H1 (cell line): ENCODE results near the gene WDR37. TPM values are rescaled to one million over a fixed set of nuclear protein-coding genes. Genes with fewer than 3 reads are reported as not detected.

Experiments
- CTCF ChIA-PET: fragments of 300-600 bp; sonication (Branson Sonifier 250); formaldehyde crosslinking; loops from one replicate; lab custom pipeline; 2021; ENCODE audit not compliant: partially characterized antibody; lab: Charles Lee
- POLR2A ChIA-PET: fragments of 300-600 bp; sonication (Branson Sonifier 250); formaldehyde crosslinking; loops from one replicate; lab custom pipeline; 2021; ENCODE audit warnings: inconsistent platforms; ENCODE audit not compliant: partially characterized antibody; lab: Charles Lee
- DNase-seq, 2 experiments: peaks; one replicate each; pipeline versions ENCODE4 v3.0.0 to v3.0.0-alpha.2; 2010 to 2022; ENCODE audit warnings: low spot score in 2 of 2, low read depth in 1 of 2, mixed read lengths in 1 of 2
- FAIRE-seq: peaks from 2 replicates; lab custom pipeline; 2011; peaks lifted over from hg19 to GRCh38; lab: Jason Lieb, UNC
- H2AFZ ChIP-seq: 2 replicates; pipeline ENCODE4 v1.8.1; 2012; ENCODE audit warnings: low read length, inconsistent platforms
- H2AK5ac ChIP-seq: 2 replicates; pipeline ENCODE4 v1.6.1; 2013; ENCODE audit warnings: low read depth, low read length
- H2BK120ac ChIP-seq: replicated peaks from 2 replicates; pipeline ENCODE3; 2013; ENCODE audit warnings: low read depth, low read length, inconsistent platforms
- H2BK12ac ChIP-seq: 2 replicates; pipeline ENCODE4 v1.6.1; 2013; ENCODE audit warnings: low read depth, low read length
- H2BK15ac ChIP-seq: 2 replicates; pipeline ENCODE4 v1.6.1; 2013; ENCODE audit warnings: low read length
- H2BK20ac ChIP-seq: 2 replicates; pipeline ENCODE4 v1.6.1; 2013; ENCODE audit warnings: low read length
- H2BK5ac ChIP-seq: 2 replicates; pipeline ENCODE4 v1.6.1; 2013; ENCODE audit warnings: low read depth, low read length
- H3K14ac ChIP-seq: 2 replicates; pipeline ENCODE4 v1.6.1; 2013; ENCODE audit warnings: inconsistent platforms; ENCODE audit not compliant: insufficient read length
- H3K18ac ChIP-seq: 2 replicates; pipeline ENCODE4 v1.6.1; 2013; ENCODE audit warnings: low read length; ENCODE audit errors: extremely low read depth
- H3K23ac ChIP-seq: 2 replicates; pipeline ENCODE4 v1.6.1; 2013; ENCODE audit warnings: inconsistent platforms; ENCODE audit not compliant: insufficient read length
- H3K23me2 ChIP-seq: 2 replicates; pipeline ENCODE4 v1.6.1; 2013; ENCODE audit warnings: low read depth, low read length
- H3K27ac ChIP-seq: 2 replicates; pipeline ENCODE4 v1.6.1; 2011; ENCODE audit warnings: low read depth, low read length, inconsistent platforms
- H3K27me3 ChIP-seq, 4 experiments: replicated peaks in 1 of 4; 1 replicate in 1 of 4; 2 replicates in 3 of 4; pipeline versions ENCODE4 v1.6.1 to v1.8.1; 2011 to 2013; ENCODE audit warnings: low read length in 3 of 4, mild to moderate bottlenecking in 3 of 4, inconsistent platforms in 2 of 4, mixed read lengths in 2 of 4, moderate library complexity in 1 of 4; ENCODE audit not compliant: control insufficient read depth in 3 of 4, insufficient read depth in 3 of 4; ENCODE audit errors: extremely low read depth in 1 of 4
- H3K36me3 ChIP-seq, 4 experiments: 2 replicates each; pipeline versions ENCODE4 v1.6.1 to v1.8.1; 2011 to 2013; ENCODE audit warnings: mild to moderate bottlenecking in 4 of 4, low read length in 3 of 4, moderate library complexity in 2 of 4, control low read depth in 1 of 4, inconsistent platforms in 1 of 4; ENCODE audit not compliant: insufficient read depth in 4 of 4, control insufficient read depth in 2 of 4
- H3K4ac ChIP-seq: replicated peaks from 2 replicates; pipeline ENCODE3; 2013; ENCODE audit warnings: low read length, low read depth, mixed read lengths, inconsistent platforms; ENCODE audit not compliant: insufficient read length
- H3K4me1 ChIP-seq, 4 experiments: replicated peaks in 1 of 4; 1 replicate in 1 of 4; 2 replicates in 3 of 4; pipeline versions ENCODE4 v1.6.1 to v1.8.1; 2011 to 2013; ENCODE audit warnings: low read length in 3 of 4, inconsistent platforms in 2 of 4, mixed read lengths in 1 of 4; ENCODE audit not compliant: insufficient read depth in 4 of 4, control insufficient read depth in 3 of 4
- H3K4me2 ChIP-seq, 2 experiments: 2 replicates each; pipeline versions ENCODE4 v1.6.1 to v1.8.1; 2011 to 2013; ENCODE audit warnings: low read depth in 2 of 2, low read length in 2 of 2, control low read depth in 1 of 2, inconsistent platforms in 1 of 2, mild to moderate bottlenecking in 1 of 2; ENCODE audit not compliant: insufficient read depth in 1 of 2
- H3K4me3 ChIP-seq, 4 experiments: fragments of 200-600, 300-600 bp in 1 of 4; sonication (generic), shearing (Covaris generic), sonication (Bioruptor Twin) in 1 of 4; 2 replicates each; pipeline versions ENCODE4 v1.5.1 to v1.8.1; 2011 to 2016; ENCODE audit warnings: low read length in 4 of 4, low read depth in 3 of 4, control low read depth in 2 of 4, inconsistent platforms in 2 of 4, mild to moderate bottlenecking in 2 of 4, mixed read lengths in 1 of 4, moderate library complexity in 1 of 4; ENCODE audit not compliant: insufficient read depth in 2 of 4; ENCODE audit errors: extremely low read depth in 1 of 4
- H3K56ac ChIP-seq: replicated peaks from 2 replicates; pipeline ENCODE3; 2013; ENCODE audit warnings: low read depth, mild to moderate bottlenecking, mixed read lengths, low read length, inconsistent platforms; ENCODE audit not compliant: insufficient read length
- H3K79me1 ChIP-seq: 2 replicates; pipeline ENCODE4 v1.6.1; 2013; ENCODE audit warnings: low read depth, low read length, control low read depth
- H3K79me2 ChIP-seq, 2 experiments: 2 replicates each; pipeline versions ENCODE4 v1.6.1 to v1.8.1; 2012 to 2013; ENCODE audit warnings: low read length in 2 of 2, mild to moderate bottlenecking in 2 of 2, inconsistent platforms in 1 of 2; ENCODE audit not compliant: insufficient read depth in 2 of 2, control insufficient read depth in 1 of 2
- H3K9ac ChIP-seq, 4 experiments: replicated peaks in 1 of 4; 1 replicate in 1 of 4; 2 replicates in 3 of 4; pipeline versions ENCODE4 v1.6.1 to v1.8.1; 2011 to 2013; ENCODE audit warnings: low read depth in 3 of 4, low read length in 3 of 4, control low read depth in 2 of 4, mild to moderate bottlenecking in 2 of 4, moderate library complexity in 2 of 4, inconsistent platforms in 1 of 4; ENCODE audit errors: extremely low read depth in 1 of 4
- H3K9me3 ChIP-seq, 2 experiments: 2 replicates each; pipeline versions ENCODE4 v1.6.1 to v1.8.1; 2012 to 2013; ENCODE audit warnings: mild to moderate bottlenecking in 2 of 2, moderate library complexity in 2 of 2, control low read depth in 1 of 2, inconsistent platforms in 1 of 2, low read depth in 1 of 2, low read length in 1 of 2, mixed read lengths in 1 of 2; ENCODE audit not compliant: insufficient read depth in 2 of 2
- H4K20me1 ChIP-seq, 2 experiments: replicated peaks in 1 of 2; 2 replicates each; pipeline versions ENCODE3 to v1.8.1; 2011 to 2013; ENCODE audit warnings: inconsistent platforms in 2 of 2, low read length in 2 of 2, mild to moderate bottlenecking in 1 of 2; ENCODE audit not compliant: insufficient read depth in 2 of 2, control insufficient read depth in 1 of 2
- H4K5ac ChIP-seq: 2 replicates; pipeline ENCODE4 v1.6.1; 2013; ENCODE audit warnings: low read length, low read depth, mixed read lengths, inconsistent platforms; ENCODE audit not compliant: insufficient read length
- H4K8ac ChIP-seq: 2 replicates; pipeline ENCODE4 v1.8.0; 2013; ENCODE audit warnings: mild to moderate bottlenecking, moderate library complexity, low read length, inconsistent platforms; ENCODE audit not compliant: insufficient read depth; ENCODE audit errors: extremely low read depth
- H4K91ac ChIP-seq: replicated peaks from 2 replicates; pipeline ENCODE3; 2013; ENCODE audit warnings: low read length, mixed read lengths, inconsistent platforms; ENCODE audit not compliant: insufficient read length
- ATF2 ChIP-seq: IDR thresholded peaks from 2 replicates; pipeline ENCODE4 v1.6.1; 2012; ENCODE audit warnings: low read length, inconsistent platforms
- ATF3 ChIP-seq: IDR thresholded peaks from 2 replicates; pipeline ENCODE4 v1.6.1; 2011; ENCODE audit warnings: low read depth, mild to moderate bottlenecking, low read length; ENCODE audit not compliant: insufficient read depth
- BACH1 ChIP-seq: IDR thresholded peaks from 2 replicates; pipeline ENCODE4 v1.6.1; 2012; ENCODE audit warnings: low read length, improper control_type of control experiment
- BCL11A ChIP-seq, 2 experiments: IDR thresholded peaks; one replicate each; pipeline ENCODE4 v1.6.1; 2011; ENCODE audit warnings: low read depth in 2 of 2, low read length in 2 of 2, mild to moderate bottlenecking in 2 of 2
- HDAC2 ChIP-seq, 2 experiments: fragments of 300-600 bp in 1 of 2; sonication (generic) in 1 of 2; IDR thresholded peaks; 2 replicates each; pipeline ENCODE4 v1.6.1; 2011 to 2012; ENCODE audit warnings: low read depth in 2 of 2, low read length in 2 of 2, mild to moderate bottlenecking in 2 of 2, moderate library complexity in 2 of 2, borderline replicate concordance in 1 of 2, inconsistent platforms in 1 of 2
- KDM5A ChIP-seq: fragments of 200-600 bp; IDR thresholded peaks from 2 replicates; pipeline ENCODE4 v1.7.1; 2012; ENCODE audit warnings: mild to moderate bottlenecking, low read length, inconsistent platforms, mixed read lengths
- PHF8 ChIP-seq: fragments of 200-600 bp; sonication (generic); conservative IDR thresholded peaks from 2 replicates; pipeline ENCODE4 v1.7.1; 2012; ENCODE audit warnings: low read depth, mild to moderate bottlenecking, inconsistent platforms, low read length, moderate library complexity
- POLR2AphosphoS5 ChIP-seq: IDR thresholded peaks from 2 replicates; pipeline ENCODE4 v1.6.1; 2011; ENCODE audit warnings: low read depth, low read length
- SAP30 ChIP-seq: fragments of 300-600 bp; sonication (generic); IDR thresholded peaks from 2 replicates; pipeline ENCODE4 v1.7.1; 2012; ENCODE audit warnings: low read length, moderate library complexity, mild to moderate bottlenecking, inconsistent platforms; ENCODE audit not compliant: insufficient read depth, insufficient replicate concordance
- SIRT6 ChIP-seq: IDR thresholded peaks from one replicate; pipeline ENCODE4 v1.7.1; 2012; ENCODE audit warnings: low read length, inconsistent platforms
- SUZ12 ChIP-seq: fragments of 200-600 bp; sonication (generic); IDR thresholded peaks from 2 replicates; pipeline ENCODE4 v1.6.1; 2012; ENCODE audit warnings: mild to moderate bottlenecking, inconsistent platforms, low read length, moderate library complexity, mixed read lengths
- TBP ChIP-seq: IDR thresholded peaks from 2 replicates; pipeline ENCODE4 v1.6.1; 2011; ENCODE audit warnings: low read depth, low read length, improper control_type of control experiment
- WGBS, 2 experiments: shearing (Covaris generic) in 1 of 2; methylation state at CpG; one replicate each; pipeline versions ENCODE4 v1.1.6 to v1.1.7; 2013 to 2015; ENCODE audit warnings: low lambda C conversion rate in 2 of 2, mixed read lengths in 2 of 2, inconsistent platforms in 1 of 2, low coverage in 1 of 2, missing lambda C conversion rate in 1 of 2; ENCODE audit not compliant: insufficient replicate concordance in 2 of 2, insufficient coverage in 1 of 2, insufficient read length in 1 of 2; ENCODE audit errors: extremely low coverage in 1 of 2, missing lambda C conversion rate in 1 of 2; 5-methylcytosine and 5-hydroxymethylcytosine counted together
- polyA plus RNA-seq, 7 experiments: library from polyadenylated mRNA; depleted of rRNA in 3 of 7; stranded (reverse) in 5 of 7; unstranded in 2 of 7; fragments of >200 nt in 5 of 7; fragments of 200-250 nt in 2 of 7; gene quantifications; 1 replicate in 5 of 7; 2 replicates in 1 of 7; 4 replicates in 1 of 7; pipeline versions ENCODE4 v1.2.1 to v1.2.3, GENCODE V29; 2011 to 2013; ENCODE audit warnings: missing spikeins in 2 of 7, mixed read lengths in 2 of 7
- total RNA-seq: library from RNA; stranded (reverse); fragmentation: NEBNext Ultra II Directional; extraction: Animal tissue kit (Norgen Biotek cat#: 25700); gene quantifications from 2 replicates; pipeline ENCODE4 v1.2.1, GENCODE V29; 2021

Gene WDR37
- total and polyA plus RNA-seq, 2 of the 8 experiments (the other 6 are each of a cell fraction or from before 2014, with no cell fraction given) = 9.6 to 12.0 TPM

- no peak overlapping the region for H3K9ac ChIP-seq
- H2BK12ac ChIP-seq = no peak overlapping the region
- H3K79me1 ChIP-seq = no peaks in the 10 kb centered on the region
- H2BK120ac ChIP-seq = no peak overlapping the region
- H4K8ac ChIP-seq = no peak overlapping the region
- no peak overlapping the region for H2BK20ac ChIP-seq
- no peak overlapping the region for H3K56ac ChIP-seq
- H3K36me3 ChIP-seq = peaks cover 5 to 6% (median 6%) of the 10 kb centered on the region in 4 experiments; a peak in 5 of 8 replicates
- H3K79me2 ChIP-seq = no peaks in the 10 kb centered on the region
- H3K4me1 ChIP-seq = no peaks in the 10 kb centered on the region; a peak in 2 of 7 replicates
- no peak overlapping the region for H4K5ac ChIP-seq
- H3K14ac ChIP-seq = no peak overlapping the region
- WGBS, 2 experiments = 96% methylated on average over 2 of the region's 2 CpGs; no CpG with 5 or more reads in 1 of the 2 experiments
- ChIA-PET POLR2A (no interaction called here), CTCF (interaction anchor here (0.9 to 1.3 kb wide), 2 partner anchors 26 to 40 kb away, joined by 3 read pairs; no protein-coding TSS in a partner anchor)
- no peak overlapping the region for H2AK5ac ChIP-seq
- no peak overlapping the region for H2BK5ac ChIP-seq
- no peaks in the 10 kb centered on the region; a peak in 1 of 4 replicates for H3K9me3 ChIP-seq
- H3K4me2 ChIP-seq = no peak overlapping the region
- H2AFZ ChIP-seq = no peak overlapping the region
- FAIRE-seq (no peak), DNase-seq (peak in 1 of 2 experiments; percentile 27)
- H3K4ac ChIP-seq = no peak overlapping the region
- H2BK15ac ChIP-seq = no peak overlapping the region
- no peaks in the 10 kb centered on the region for H3K27me3 ChIP-seq
- no peak overlapping the region for H4K91ac ChIP-seq
- no peak overlapping the region for H3K4me3 ChIP-seq
- no peaks in the 10 kb centered on the region for H4K20me1 ChIP-seq
- H3K18ac ChIP-seq = no peak overlapping the region
- H3K23ac ChIP-seq = no peak overlapping the region
- no peak overlapping the region for H3K27ac ChIP-seq
- H3K23me2 ChIP-seq = no peaks in the 10 kb centered on the region
- TF ChIP-seq SAP30 (no peak), PHF8 (no peak), KDM5A (no peak), HDAC2 (IDR thresholded peaks at IDR 0.05; ENCODE audit: borderline replicate concordance in 1 of 2, low read depth in 2 of 2, low read length in 2 of 2) (no peak), TBP (no peak), BACH1 (no peak), ATF2 (no peak), SIRT6 (no peak), POLR2AphosphoS5 (no peak), SUZ12 (no peak), ATF3 (no peak), BCL11A (IDR thresholded peaks at IDR 0.05; ENCODE audit: low read depth in 2 of 2, low read length in 2 of 2) (no peak)
Measured at GRCh38 chr10:1134156-1134555, 78.0 kb downstream of the WDR37 start.
